HepG2 (cell line): ENCODE data around the gene ERCC6L2. TPM values are rescaled to one million over a fixed set of nuclear protein-coding genes. Genes with fewer than 3 reads are reported as not detected.

Experiments
- ATAC-seq: fragments of 200-7000 bp; cut with Tn5 transposase; 3 replicates; pipeline ENCODE4 v1.9.1; 2020; ENCODE audit warnings: mild to moderate bottlenecking, moderate library complexity
- BruUV-seq: library from RNA; stranded (reverse); fragments of 400-500 nt; replicated peaks from 2 replicates; lab custom pipeline; 2021; lab: Mats Ljungman, UMichigan
- CTCF ChIA-PET: fragments of 300-600 bp; formaldehyde crosslinking; extraction: SDS; loops from one replicate; lab custom pipeline; 2021; ENCODE audit warnings: low total read pairs, inconsistent platforms, low intra/inter-chr PET ratio; lab: Yijun Ruan, JAX
- POLR2A ChIA-PET: fragments of 350-600 bp; sonication (Branson Sonifier 250); formaldehyde crosslinking; loops from one replicate; lab custom pipeline; 2020; ENCODE audit warnings: antibody characterized with exemption, inconsistent platforms; lab: Yijun Ruan, JAX
- DNase-seq: peaks from one replicate; pipeline ENCODE4 v3.0.0-alpha.2; 2015; ENCODE audit warnings: low spot score
- FAIRE-seq: peaks from 3 replicates; lab custom pipeline; 2011; peaks lifted over from hg19 to GRCh38; lab: Jason Lieb, UNC
- H2AFZ ChIP-seq: one replicate; pipeline ENCODE4 v1.6.1; 2011; ENCODE audit warnings: low read length, inconsistent platforms
- H3K27ac ChIP-seq: fragments of 300-600 bp; 3 replicates; pipeline ENCODE4 v1.8.0; 2011; ENCODE audit warnings: mixed run types, mild to moderate bottlenecking, mixed read lengths, low read length, inconsistent platforms; ENCODE audit not compliant: insufficient read depth; ENCODE audit errors: extremely low read length
- H3K27me3 ChIP-seq, 2 experiments: fragments of 200-600 bp in 1 of 2; 2 replicates in 1 of 2; 3 replicates in 1 of 2; pipeline versions ENCODE4 v1.6.0 to v1.8.0; 2011; ENCODE audit warnings: low read length in 2 of 2, mild to moderate bottlenecking in 2 of 2, moderate library complexity in 2 of 2, inconsistent platforms in 1 of 2; ENCODE audit not compliant: insufficient read depth in 2 of 2, control insufficient read depth in 1 of 2
- H3K36me3 ChIP-seq, 2 experiments: fragments of 200-600 bp in 1 of 2; replicated peaks in 1 of 2; 2 replicates in 1 of 2; 3 replicates in 1 of 2; pipeline versions ENCODE4 v1.5.1 to v1.8.0; 2011; ENCODE audit warnings: low read length in 2 of 2, inconsistent platforms in 1 of 2; ENCODE audit not compliant: insufficient read depth in 2 of 2, control insufficient read depth in 1 of 2
- H3K4me1 ChIP-seq: 2 replicates; pipeline ENCODE4 v1.5.1; 2012; ENCODE audit warnings: low read length, inconsistent platforms; ENCODE audit not compliant: insufficient read depth
- H3K4me2 ChIP-seq: 2 replicates; pipeline ENCODE4 v1.6.0; 2011; ENCODE audit warnings: low read depth, low read length, inconsistent platforms
- H3K4me3 ChIP-seq, 3 experiments: fragments of 200-600 bp in 1 of 3; sonication (generic), shearing (Covaris generic) in 1 of 3; replicated peaks in 1 of 3; 2 replicates each; pipeline ENCODE4 v1.5.1; 2011 to 2016; ENCODE audit warnings: low read length in 3 of 3, inconsistent platforms in 2 of 3, low read depth in 2 of 3, mild to moderate bottlenecking in 2 of 3, control low read depth in 1 of 3, mixed read lengths in 1 of 3; ENCODE audit not compliant: insufficient read depth in 1 of 3
- H3K79me2 ChIP-seq: one replicate; pipeline ENCODE4 v1.6.1; 2011; ENCODE audit warnings: low read length, inconsistent platforms; ENCODE audit not compliant: insufficient read depth
- H3K9ac ChIP-seq: 2 replicates; pipeline ENCODE4 v1.6.0; 2011; ENCODE audit warnings: mild to moderate bottlenecking, low read depth, low read length, inconsistent platforms; ENCODE audit not compliant: insufficient read depth
- H3K9me3 ChIP-seq: 2 replicates; pipeline ENCODE4 v1.5.1; 2012; ENCODE audit warnings: mild to moderate bottlenecking, low read length
- H4K20me1 ChIP-seq: 2 replicates; pipeline ENCODE4 v1.6.0; 2011; ENCODE audit warnings: inconsistent platforms, mild to moderate bottlenecking, low read length, moderate library complexity; ENCODE audit not compliant: insufficient read depth
- HOXA9 ChIP-seq: sonication (generic); formaldehyde crosslinking; IDR thresholded peaks from 2 replicates; pipeline ENCODE4 v1.8.1; 2022; ENCODE audit warnings: missing genetic modification reagents, mild to moderate bottlenecking, moderate library complexity, borderline replicate concordance
- JDP2 ChIP-seq: sonication (generic); formaldehyde crosslinking; IDR thresholded peaks from 2 replicates; pipeline ENCODE4 v1.8.1; 2022; ENCODE audit warnings: missing genetic modification reagents, borderline replicate concordance
- MAFF ChIP-seq: IDR thresholded peaks from 2 replicates; pipeline ENCODE4 v1.6.1; 2011; ENCODE audit warnings: low read depth, low read length, improper control_type of control experiment
- MAFK ChIP-seq, 2 experiments: IDR thresholded peaks in 1 of 2; conservative IDR thresholded peaks in 1 of 2; 2 replicates each; pipeline ENCODE4 v1.6.1; 2011; ENCODE audit warnings: improper control_type of control experiment in 2 of 2, low read length in 2 of 2
- MIER3 ChIP-seq: IDR thresholded peaks from 2 replicates; pipeline ENCODE4 v1.6.1; 2016; ENCODE audit warnings: missing compliant biosample characterization, borderline replicate concordance
- MXI1 ChIP-seq: IDR thresholded peaks from 3 replicates; pipeline ENCODE4 v1.6.1; 2012; ENCODE audit warnings: low read depth, low read length, inconsistent platforms, borderline replicate concordance
- NFYB ChIP-seq: sonication (generic); formaldehyde crosslinking; IDR thresholded peaks from 2 replicates; pipeline ENCODE4 v1.4.0; 2020; ENCODE audit warnings: missing genetic modification reagents
- SALL2 ChIP-seq: sonication (generic); formaldehyde crosslinking; IDR thresholded peaks from 2 replicates; pipeline ENCODE4 v1.8.1; 2023; ENCODE audit warnings: mild to moderate bottlenecking, missing genetic modification reagents, inconsistent platforms
- SNAPC2 ChIP-seq: sonication (generic); formaldehyde crosslinking; IDR thresholded peaks from 2 replicates; pipeline ENCODE4 v1.8.1; 2022; ENCODE audit warnings: mild to moderate bottlenecking, missing genetic modification reagents
- THAP9 ChIP-seq: sonication (generic); formaldehyde crosslinking; IDR thresholded peaks from 2 replicates; pipeline ENCODE4; 2020; ENCODE audit warnings: missing genetic modification reagents, mild to moderate bottlenecking, borderline replicate concordance
- WGBS: methylation state at CpG from one replicate; pipeline ENCODE4 v1.1.6; 2017; ENCODE audit warnings: low lambda C conversion rate; 5-methylcytosine and 5-hydroxymethylcytosine counted together
- in situ Hi-C: cut with HindIII; loops from 2 replicates; pipeline ENCODE4 v1.10.0; 2017; ENCODE audit warnings: low pct_unique_long_range_greater_than_20kb; ENCODE audit not compliant: extremely low pct_ligation_motif_present
- intact Hi-C: fragments of 100-400 bp; cut with micrococcal nuclease; formaldehyde crosslinking; loops from one replicate; pipeline ENCODE4 v1.10.0; 2022; ENCODE audit not compliant: unreplicated experiment
- polyA plus RNA-seq, 8 experiments: library from polyadenylated mRNA; depleted of rRNA in 3 of 8; stranded (reverse) in 7 of 8; unstranded in 1 of 8; fragments of >200 nt; fragmentation: Illumina TruSeq in 4 of 8; extraction: Trizol in 4 of 8; gene quantifications; 2 replicates each; pipeline versions ENCODE4 v1.2.1 to v1.2.3, GENCODE V29; 2011 to 2016; ENCODE audit warnings: low read depth in 4 of 8, missing spikeins in 1 of 8, mixed read lengths in 1 of 8; ENCODE audit not compliant: insufficient read depth in 1 of 8
- total RNA-seq, 5 experiments: library from RNA; depleted of rRNA; stranded (reverse); fragments of >200 nt; fragmentation: Illumina TruSeq; extraction: Trizol; gene quantifications; 2 replicates each; pipeline ENCODE4 v1.2.3, GENCODE V29; 2016; ENCODE audit warnings: low read depth in 1 of 5

The ERCC6L2 gene
- total and polyA plus RNA-seq, 2 of the 13 experiments (the other 11 are each of a cell fraction or from before 2014, with no cell fraction given): 13.4 to 45.9 TPM

GRCh38 chr9:95907794-95908193 is 32.3 kb downstream of the ERCC6L2 start (continued):
- TF ChIP-seq THAP9 (CRISPR knock-in tag): no peak
- no peak for TF ChIP-seq SNAPC2
- no peak for TF ChIP-seq MIER3 (CRISPR knock-in tag)
- TF ChIP-seq HOXA9 (CRISPR knock-in tag): no peak
- TF ChIP-seq SALL2 (CRISPR knock-in tag): no peak
- TF ChIP-seq NFYB: no peak
- TF ChIP-seq MXI1: no peak

GRCh38 chr9:95910023-95910707 is 34.7 kb downstream of the ERCC6L2 start:
- no peak for DNase-seq
- intact Hi-C loops (no loop called here), in situ Hi-C loops (no loop called here)
- no peak overlapping the region for H2AFZ ChIP-seq
- TF ChIP-seq MAFF: peak; percentile 28; the same call in 1 of the 2 replicates
- TF ChIP-seq JDP2: no peak
- TF ChIP-seq MAFK (conservative IDR thresholded peaks at IDR 0.05 in 1 of 2, IDR thresholded peaks at IDR 0.05 in 1 of 2; ENCODE audit: low read length in 2 of 2): peak; percentile 40 to 57; a peak in 3 of 4 replicates
- CTCF ChIA-PET: no interaction called here
- H3K4me3 ChIP-seq: no peak overlapping the region
- no peak overlapping the region for H3K9ac ChIP-seq
- no peak overlapping the region for H3K4me2 ChIP-seq
- H3K27ac ChIP-seq: peak overlapping the region; percentile 15
- FAIRE-seq: no peak
- H3K27me3 ChIP-seq: no peaks in the 10 kb centered on the region
- peaks cover 3 to 6% of the 10 kb centered on the region in 2 experiments; a peak in 3 of 5 replicates for H3K36me3 ChIP-seq
- WGBS: 97% methylated on average over 3 of the region's 3 CpGs
- ATAC-seq: no peak
- no peaks in the 10 kb centered on the region for H3K79me2 ChIP-seq
- BruUV-seq: no TSS peak
- H4K20me1 ChIP-seq: no peaks in the 10 kb centered on the region
- H3K9me3 ChIP-seq: no peaks in the 10 kb centered on the region
- POLR2A ChIA-PET: no interaction called here
- H3K4me1 ChIP-seq: peaks cover 10% of the 10 kb centered on the region
